ENCODE measurements around the gene JAG1.

JAG1 gene

DNA sequence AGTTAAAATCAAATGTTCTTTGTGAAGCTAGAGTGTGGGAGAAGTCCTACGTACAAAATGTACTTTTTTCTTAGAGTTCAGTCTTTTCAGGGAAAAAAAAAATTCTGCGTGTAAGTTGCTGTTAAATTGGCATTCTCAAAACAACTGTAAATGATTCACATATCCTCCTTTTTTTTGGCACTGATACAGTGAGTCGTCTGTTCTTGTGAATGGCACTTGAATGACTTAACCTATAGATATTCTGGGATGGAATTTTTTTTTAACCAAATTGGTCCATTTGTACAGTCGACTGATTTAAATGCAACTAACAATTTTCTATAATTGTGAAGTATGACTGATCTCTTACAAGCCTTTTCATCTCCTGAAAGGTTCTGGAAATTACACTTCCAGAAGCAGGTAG is 5.5 kb upstream of the JAG1 start:
- H3K27me3 ChIP-seq (ENCODE audit: control insufficient read depth, insufficient read depth, low read length, poor library complexity, severe bottlenecking): no peaks in the 10 kb centered on the region
- H3K4me1 ChIP-seq (ENCODE audit: control insufficient read depth, insufficient read depth, low read length): peaks cover 6% of the 10 kb centered on the region
- 87% methylated on average over 4 of the region's 4 CpGs; no CpG with 5 or more reads in 1 of the 2 experiments for WGBS, 2 experiments
- H3K4me3 ChIP-seq (ENCODE audit: insufficient read depth, low read depth, low read length): no peak overlapping the region
- no peaks in the 10 kb centered on the region for H3K9me3 ChIP-seq (ENCODE audit: control insufficient read depth, low read length)
- no peaks in the 10 kb centered on the region for H3K36me3 ChIP-seq (ENCODE audit: control insufficient read depth, insufficient read depth, low read length)
- no peak overlapping the region for H3K27ac ChIP-seq (ENCODE audit: insufficient read depth, low read depth, low read length, poor library complexity, severe bottlenecking)

DNA sequence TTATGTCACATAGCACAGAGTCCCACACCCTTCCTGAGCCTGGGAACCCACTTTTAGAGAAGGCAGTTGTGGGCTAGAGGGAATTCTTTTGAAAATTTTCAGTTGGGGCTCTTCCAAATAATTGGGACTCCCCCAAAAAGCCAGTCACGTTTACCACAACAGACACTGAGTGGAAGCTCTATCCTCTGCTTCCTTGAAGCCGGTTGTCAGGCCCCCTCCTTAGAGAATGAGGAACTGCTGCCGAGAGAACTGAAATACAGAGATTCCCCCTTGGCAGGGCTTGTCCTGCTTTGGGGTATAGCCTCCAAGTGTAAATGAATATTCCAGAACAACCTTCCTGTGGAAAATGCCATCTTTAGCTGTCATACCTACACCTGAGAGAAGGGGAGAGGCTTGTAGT is 2.7 kb upstream of the JAG1 start:
- WGBS, 2 experiments: 67 to 79% methylated on average over 3 of the region's 3 CpGs

DNA sequence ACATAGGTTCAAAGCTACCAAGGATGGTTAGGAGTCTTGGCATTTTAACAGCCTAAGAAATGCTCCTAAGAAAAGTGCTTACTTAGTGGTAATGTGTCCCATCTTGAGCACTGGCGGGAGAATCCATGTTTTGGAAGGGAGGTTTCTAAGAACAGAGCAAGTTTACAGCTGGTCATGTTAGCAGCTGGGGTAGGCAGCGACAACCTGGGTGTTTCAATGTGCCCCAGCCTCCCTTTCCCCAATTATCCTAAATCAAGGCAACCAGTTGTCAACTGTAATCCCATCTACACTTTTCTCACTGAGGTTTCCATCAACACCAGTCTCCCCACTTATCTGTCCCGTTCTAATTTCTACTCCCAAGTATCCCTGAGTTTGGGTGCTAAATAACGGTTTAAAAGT is 1.6 kb upstream of the JAG1 start:
- no peaks in the 10 kb centered on the region for H3K9me3 ChIP-seq (ENCODE audit: control insufficient read depth, low read length)
- no peak overlapping the region for H3K27ac ChIP-seq (ENCODE audit: insufficient read depth, low read depth, low read length, poor library complexity, severe bottlenecking)
- H3K4me1 ChIP-seq (ENCODE audit: control insufficient read depth, insufficient read depth, low read length): peaks cover 6% of the 10 kb centered on the region
- peaks cover 6% of the 10 kb centered on the region for H3K36me3 ChIP-seq (ENCODE audit: control insufficient read depth, insufficient read depth, low read length)
- H3K27me3 ChIP-seq (ENCODE audit: control insufficient read depth, insufficient read depth, low read length, poor library complexity, severe bottlenecking): no peaks in the 10 kb centered on the region
- H3K4me3 ChIP-seq (ENCODE audit: insufficient read depth, low read depth, low read length): peak overlapping the region; percentile 92
- WGBS, 2 experiments: 90 to 94% methylated on average over 4 of the region's 4 CpGs

More for the DNA sequence above, 2.7 kb upstream of the JAG1 start:
- no peak overlapping the region for H3K4me3 ChIP-seq (ENCODE audit: insufficient read depth, low read depth, low read length)
- peaks cover 6% of the 10 kb centered on the region for H3K36me3 ChIP-seq (ENCODE audit: control insufficient read depth, insufficient read depth, low read length)
- H3K9me3 ChIP-seq (ENCODE audit: control insufficient read depth, low read length): no peaks in the 10 kb centered on the region
- H3K27me3 ChIP-seq (ENCODE audit: control insufficient read depth, insufficient read depth, low read length, poor library complexity, severe bottlenecking): no peaks in the 10 kb centered on the region
- no peak overlapping the region for H3K27ac ChIP-seq (ENCODE audit: insufficient read depth, low read depth, low read length, poor library complexity, severe bottlenecking)
- peaks cover 6% of the 10 kb centered on the region for H3K4me1 ChIP-seq (ENCODE audit: control insufficient read depth, insufficient read depth, low read length)

DNA sequence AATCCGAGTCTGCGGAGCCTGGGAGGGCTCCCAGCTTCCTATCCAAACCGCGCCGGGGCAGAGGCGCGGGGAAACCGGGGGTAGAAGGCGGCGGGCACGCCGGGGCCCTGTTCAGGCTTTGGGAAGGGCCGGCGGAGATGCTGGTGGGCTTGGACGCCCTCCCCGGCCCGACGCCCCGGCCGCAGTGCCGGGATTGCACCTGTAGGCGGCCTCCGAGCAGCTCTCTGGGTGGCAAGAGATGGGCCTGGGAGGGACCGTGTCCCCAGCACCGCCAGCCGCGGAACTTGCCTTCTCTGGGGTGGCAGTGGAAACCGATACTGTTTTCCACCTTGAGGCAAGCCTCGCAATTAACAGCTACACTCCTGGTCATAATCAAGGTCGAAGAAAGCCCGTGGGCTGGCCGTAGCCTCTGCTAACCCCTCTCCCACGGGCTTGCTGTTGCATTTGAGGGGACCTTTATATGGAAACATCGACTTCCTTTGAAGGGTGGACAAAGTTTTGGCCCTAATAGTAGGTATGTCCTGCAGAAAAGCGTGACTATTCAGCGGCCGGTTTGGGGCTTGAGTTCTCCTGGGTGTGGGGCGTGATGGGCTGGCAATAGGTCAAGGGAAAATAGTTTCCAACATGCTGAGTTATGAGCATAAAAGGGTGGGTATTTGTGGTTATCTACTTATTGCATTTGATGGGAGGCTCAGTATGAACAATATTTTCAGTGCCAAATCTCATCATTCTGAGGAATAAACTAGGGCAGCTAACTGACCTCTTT is 1.1 kb upstream of the JAG1 start:
- peak overlapping the region; percentile 92 for H3K4me3 ChIP-seq (ENCODE audit: insufficient read depth, low read depth, low read length)
- peak overlapping the region; percentile 89 for H3K27ac ChIP-seq (ENCODE audit: insufficient read depth, low read depth, low read length, poor library complexity, severe bottlenecking)
- 5 to 6% methylated on average over 38 of the region's 38 CpGs for WGBS, 2 experiments
- H3K4me1 ChIP-seq (ENCODE audit: control insufficient read depth, insufficient read depth, low read length): peaks cover 11% of the 10 kb centered on the region
- H3K9me3 ChIP-seq (ENCODE audit: control insufficient read depth, low read length): no peaks in the 10 kb centered on the region
- peaks cover 6% of the 10 kb centered on the region for H3K36me3 ChIP-seq (ENCODE audit: control insufficient read depth, insufficient read depth, low read length)
- H3K27me3 ChIP-seq (ENCODE audit: control insufficient read depth, insufficient read depth, low read length, poor library complexity, severe bottlenecking): no peaks in the 10 kb centered on the region

DNA sequence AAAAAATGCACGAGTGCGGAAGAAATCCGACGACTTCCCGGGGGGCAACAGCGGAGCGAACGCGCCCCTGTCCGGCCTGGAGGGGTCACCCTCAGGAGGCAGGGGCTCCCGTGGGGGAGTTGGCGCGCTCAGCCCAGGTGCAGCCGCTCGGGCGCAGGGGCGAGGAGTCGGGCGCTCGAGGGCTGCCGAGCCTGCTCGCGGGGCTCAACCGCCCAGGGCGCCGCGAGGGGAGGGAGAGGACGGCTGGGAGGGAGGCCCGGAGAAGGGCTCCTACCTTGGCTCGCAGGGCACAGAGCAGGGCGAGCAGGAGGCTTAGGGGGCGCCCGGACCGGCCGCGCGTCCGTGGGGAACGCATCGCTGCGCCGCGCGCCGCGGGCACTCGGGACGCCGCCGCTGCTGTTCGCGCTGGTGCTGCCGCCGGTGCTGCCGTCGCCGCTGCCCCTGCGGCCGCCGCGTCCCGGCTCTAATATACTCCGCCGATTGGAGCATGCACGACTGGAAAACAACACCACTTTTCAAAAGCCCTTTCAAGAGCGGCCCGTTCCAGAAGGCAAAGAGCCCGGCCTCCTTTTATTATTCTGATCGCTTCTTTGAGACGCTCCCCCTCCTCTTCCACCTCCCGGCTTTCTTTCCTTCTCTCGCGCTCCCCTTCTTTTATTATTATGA is 490 bp downstream of the JAG1 start:
- WGBS, 2 experiments: 0% methylated on average over 71 of the region's 73 CpGs

DNA sequence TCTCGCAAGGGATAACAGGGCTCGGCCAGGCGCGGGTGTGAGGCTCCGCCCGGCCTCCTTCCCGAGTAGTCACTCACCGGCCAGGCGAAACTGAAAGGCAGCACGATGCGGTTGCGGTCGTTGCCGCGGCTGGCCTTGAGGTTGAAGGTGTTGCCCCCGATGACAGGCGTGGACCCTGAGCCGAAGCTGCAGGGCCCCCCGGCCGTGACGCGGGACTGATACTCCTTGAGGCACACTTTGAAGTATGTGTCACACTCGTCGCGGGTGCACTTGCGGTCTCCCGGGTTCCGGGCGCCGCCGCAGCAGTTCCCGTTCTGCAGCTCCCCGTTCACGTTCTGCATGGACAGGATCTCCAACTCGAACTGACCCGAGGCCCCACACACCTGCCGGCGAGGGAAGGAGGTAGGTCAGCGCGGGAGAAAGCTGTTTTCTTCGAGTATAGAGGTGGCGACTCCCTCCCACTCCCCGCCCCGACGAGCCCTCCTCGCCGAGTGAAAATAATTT is 1.1 kb downstream of the JAG1 start:
- 0% methylated on average over 47 of the region's 47 CpGs for WGBS, 2 experiments
- H3K4me3 ChIP-seq (ENCODE audit: insufficient read depth, low read depth, low read length): peak overlapping the region; percentile 92
- H3K27me3 ChIP-seq (ENCODE audit: control insufficient read depth, insufficient read depth, low read length, poor library complexity, severe bottlenecking): no peaks in the 10 kb centered on the region
- peaks cover 32% of the 10 kb centered on the region for H3K4me1 ChIP-seq (ENCODE audit: control insufficient read depth, insufficient read depth, low read length)
- peaks cover 6% of the 10 kb centered on the region for H3K36me3 ChIP-seq (ENCODE audit: control insufficient read depth, insufficient read depth, low read length)
- no peak overlapping the region for H3K27ac ChIP-seq (ENCODE audit: insufficient read depth, low read depth, low read length, poor library complexity, severe bottlenecking)
- H3K9me3 ChIP-seq (ENCODE audit: control insufficient read depth, low read length): no peaks in the 10 kb centered on the region

More for the DNA sequence above, 490 bp downstream of the JAG1 start:
- Histone ChIP-seq H3K4me3 (ENCODE audit: insufficient read depth, low read depth, low read length) (peak overlapping the region; percentile 92), H3K27ac (ENCODE audit: insufficient read depth, low read depth, low read length, poor library complexity, severe bottlenecking) (peak overlapping the region; percentile 17), H3K27me3 (ENCODE audit: control insufficient read depth, insufficient read depth, low read length, poor library complexity, severe bottlenecking) (no peaks in the 10 kb centered on the region), H3K9me3 (ENCODE audit: control insufficient read depth, low read length) (no peaks in the 10 kb centered on the region), H3K36me3 (ENCODE audit: control insufficient read depth, insufficient read depth, low read length) (peaks cover 6% of the 10 kb centered on the region), H3K4me1 (ENCODE audit: control insufficient read depth, insufficient read depth, low read length) (peaks cover 26% of the 10 kb centered on the region)

DNA sequence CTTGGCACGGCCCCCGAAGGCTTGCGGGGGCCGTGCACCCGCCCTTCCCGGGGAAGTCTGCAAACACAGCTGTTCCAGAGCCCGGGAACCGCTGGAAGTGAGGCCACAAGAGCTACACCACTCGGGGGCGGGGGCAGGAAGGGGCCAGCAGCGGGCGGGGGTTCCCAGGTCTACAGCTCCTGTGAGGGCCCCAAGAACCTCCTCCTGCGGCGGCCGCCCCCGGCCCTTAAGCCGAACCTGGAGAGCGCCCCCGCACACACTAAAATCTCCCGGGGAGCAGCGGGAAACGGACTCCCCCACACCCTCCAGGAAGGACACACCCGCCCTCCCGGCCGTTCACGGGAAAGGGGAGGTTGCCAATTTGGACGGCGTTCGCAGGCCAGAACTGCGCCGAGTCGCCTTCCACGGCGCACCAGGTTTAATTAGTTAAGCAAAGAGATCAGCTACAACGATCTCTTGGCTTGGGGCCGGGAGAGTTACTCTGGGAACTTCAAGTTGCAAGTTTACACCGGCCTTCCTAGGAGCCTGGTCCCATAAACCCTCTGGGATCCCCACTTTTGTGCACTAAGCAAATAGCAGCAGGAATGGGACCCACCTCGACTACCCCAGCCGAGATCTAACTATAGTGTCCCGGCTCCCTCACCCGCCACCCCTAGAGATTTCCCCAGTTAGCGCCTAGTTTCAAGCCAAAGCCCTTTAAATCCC is 1.7 kb downstream of the JAG1 start:
- Histone ChIP-seq H3K36me3 (ENCODE audit: control insufficient read depth, insufficient read depth, low read length) (peaks cover 6% of the 10 kb centered on the region), H3K27me3 (ENCODE audit: control insufficient read depth, insufficient read depth, low read length, poor library complexity, severe bottlenecking) (no peaks in the 10 kb centered on the region), H3K27ac (ENCODE audit: insufficient read depth, low read depth, low read length, poor library complexity, severe bottlenecking) (no peak overlapping the region), H3K9me3 (ENCODE audit: control insufficient read depth, low read length) (no peaks in the 10 kb centered on the region), H3K4me3 (ENCODE audit: insufficient read depth, low read depth, low read length) (peak overlapping the region; percentile 92), H3K4me1 (ENCODE audit: control insufficient read depth, insufficient read depth, low read length) (peaks cover 38% of the 10 kb centered on the region)
- WGBS, 2 experiments: 0% methylated on average over 42 of the region's 42 CpGs

DNA sequence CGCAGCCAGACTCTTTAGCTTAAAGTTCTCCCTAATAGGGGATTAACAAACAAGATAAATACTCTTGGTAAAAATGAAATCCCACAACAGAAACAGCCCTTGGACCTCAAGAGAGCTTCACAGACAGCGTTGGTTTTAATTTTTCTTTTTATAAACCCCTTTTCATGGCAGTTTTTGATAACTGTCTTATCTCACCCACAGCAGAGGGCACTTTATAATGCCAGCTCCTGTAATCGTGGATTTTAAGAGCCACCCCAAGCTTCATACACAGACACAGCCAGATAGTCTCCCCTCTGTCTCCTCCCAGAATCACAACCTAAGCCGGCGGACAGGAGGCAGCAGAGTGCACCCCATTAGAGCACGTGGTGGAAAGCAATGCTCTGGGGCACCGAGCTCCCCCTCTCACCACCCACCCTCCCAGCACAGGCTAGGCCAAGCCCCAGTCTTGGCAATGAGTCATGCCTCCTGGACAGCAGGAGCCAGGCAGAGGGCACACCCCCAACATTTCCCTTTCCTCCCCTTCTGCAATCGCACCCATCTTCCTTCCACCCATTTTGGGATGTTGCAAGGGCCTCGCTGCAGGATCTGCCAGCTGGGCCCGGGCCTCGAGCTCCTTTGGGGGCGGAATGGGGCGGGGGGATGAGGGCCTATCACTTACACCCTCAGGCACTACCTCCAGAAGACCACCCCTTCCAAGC is 2.4 kb downstream of the JAG1 start:
- no peaks in the 10 kb centered on the region for H3K27me3 ChIP-seq (ENCODE audit: control insufficient read depth, insufficient read depth, low read length, poor library complexity, severe bottlenecking)
- H3K4me3 ChIP-seq (ENCODE audit: insufficient read depth, low read depth, low read length): peak overlapping the region; percentile 92
- peaks cover 45% of the 10 kb centered on the region for H3K4me1 ChIP-seq (ENCODE audit: control insufficient read depth, insufficient read depth, low read length)
- no peak overlapping the region for H3K27ac ChIP-seq (ENCODE audit: insufficient read depth, low read depth, low read length, poor library complexity, severe bottlenecking)
- 4% methylated on average over 13 of the region's 13 CpGs for WGBS, 2 experiments
- H3K9me3 ChIP-seq (ENCODE audit: control insufficient read depth, low read length): no peaks in the 10 kb centered on the region
- H3K36me3 ChIP-seq (ENCODE audit: control insufficient read depth, insufficient read depth, low read length): peaks cover 6% of the 10 kb centered on the region

DNA sequence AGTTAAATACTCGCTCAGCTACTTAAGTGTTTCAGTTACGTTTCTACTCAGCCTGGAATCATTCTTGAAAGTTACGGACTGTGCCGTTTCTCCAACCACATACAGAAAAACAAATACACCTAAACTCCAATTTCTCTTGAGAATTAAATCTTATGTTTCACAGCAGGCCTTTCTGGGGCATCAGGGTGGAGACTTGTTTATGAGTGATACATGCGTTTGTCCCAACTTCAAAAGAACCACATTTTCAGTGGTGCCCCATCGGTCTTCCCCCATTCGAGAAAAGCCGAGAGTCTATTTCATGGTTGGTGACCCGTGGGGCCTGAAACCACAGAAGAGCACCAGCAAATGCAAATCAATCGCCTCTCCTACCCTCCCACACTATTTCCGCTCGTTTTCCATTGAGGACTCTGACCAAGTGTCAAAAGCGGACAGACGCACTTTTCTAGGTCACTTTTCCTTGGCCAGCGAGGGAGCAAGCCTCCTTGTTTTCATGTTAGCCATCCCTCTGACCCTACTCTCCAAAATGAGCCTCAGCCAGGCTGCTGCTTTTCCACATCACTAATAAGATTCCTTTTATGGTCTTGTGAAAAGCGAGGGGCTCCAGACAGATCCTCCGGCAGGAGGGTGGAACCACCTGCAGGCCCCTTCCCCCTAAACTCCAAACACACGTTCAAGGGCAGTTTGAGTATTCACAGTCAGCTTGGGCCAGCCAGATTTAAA is 3.1 kb downstream of the JAG1 start:
- 38 to 44% methylated on average over 18 of the region's 18 CpGs for WGBS, 2 experiments
- H3K36me3 ChIP-seq (ENCODE audit: control insufficient read depth, insufficient read depth, low read length): peaks cover 6% of the 10 kb centered on the region
- peaks cover 52% of the 10 kb centered on the region for H3K4me1 ChIP-seq (ENCODE audit: control insufficient read depth, insufficient read depth, low read length)
- no peaks in the 10 kb centered on the region for H3K27me3 ChIP-seq (ENCODE audit: control insufficient read depth, insufficient read depth, low read length, poor library complexity, severe bottlenecking)
- no peaks in the 10 kb centered on the region for H3K9me3 ChIP-seq (ENCODE audit: control insufficient read depth, low read length)
- H3K4me3 ChIP-seq (ENCODE audit: insufficient read depth, low read depth, low read length): peak overlapping the region; percentile 92
- H3K27ac ChIP-seq (ENCODE audit: insufficient read depth, low read depth, low read length, poor library complexity, severe bottlenecking): no peak overlapping the region

Measured in ectodermal cell (in vitro differentiated cells).